Measurements from ENCODE around the gene C20orf173.
"Not testable (repeated sequence)": the region's sequence is repeated elsewhere in the genome, so short reads cannot be mapped to it uniquely, and the experiment has no call there.

The C20orf173 gene

GRCh38 chr20:35529552-35529951 lies at the start of gene C20orf173:
Gene C20orf173 (minus strand): TSS chr20:35529652. CDS start chr20:35529373, 279 bp downstream.
- no peak for DNase-seq (ENCODE audit: low spot score)

GRCh38 chr20:35579196-35579595 lies 49.7 kb upstream of the C20orf173 start:
- DNase-seq (ENCODE audit: low spot score) = no peak

DNA sequence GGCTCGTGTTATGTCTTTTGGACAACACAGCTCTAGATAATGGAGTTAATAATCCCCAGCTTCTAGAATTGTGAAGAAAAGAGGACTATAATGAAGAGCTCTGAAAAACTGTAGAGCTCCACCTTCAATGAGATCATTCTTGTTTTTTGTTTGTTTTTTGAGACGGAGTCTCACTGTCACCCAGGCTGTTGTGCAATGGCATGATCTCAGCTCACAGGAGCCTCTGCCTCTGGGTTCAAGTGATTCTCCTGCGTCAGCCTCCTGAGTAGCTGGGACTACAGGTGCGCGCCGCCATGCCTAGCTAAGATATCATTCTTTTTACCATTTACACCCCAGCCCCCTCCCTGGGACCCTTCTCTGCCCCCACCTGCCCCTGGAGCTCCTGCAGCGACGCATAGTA lies 49.0 kb upstream of the C20orf173 start:
- no peak for DNase-seq (ENCODE audit: low spot score)

DNA sequence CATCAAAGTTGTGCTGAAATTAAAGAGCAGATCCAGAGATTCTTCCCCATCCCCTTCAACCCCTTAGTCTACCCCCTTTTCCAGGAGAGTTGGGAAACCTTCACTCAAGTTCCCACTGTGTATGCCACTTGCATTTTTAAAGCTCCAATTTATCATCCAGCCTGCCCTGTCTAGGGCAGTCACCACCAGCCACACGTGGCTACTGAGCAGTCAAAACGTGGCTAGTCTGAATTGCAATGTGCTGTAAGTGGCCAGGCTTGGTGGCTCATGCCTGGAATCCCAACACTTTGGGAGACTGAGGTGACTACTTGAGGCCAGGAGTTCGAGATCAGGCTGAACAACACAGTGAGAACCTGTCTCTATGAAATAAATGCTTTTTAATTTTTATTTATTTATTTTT lies 47.4 kb upstream of the C20orf173 start:
- no peak for DNase-seq (ENCODE audit: low spot score)

- no peak for DNase-seq (ENCODE audit: low spot score)
Measured at GRCh38 chr20:35575958-35576357, 46.5 kb upstream of the C20orf173 start.

- DNase-seq (ENCODE audit: low spot score) = no peak
Measured at GRCh38 chr20:35572838-35573237, 43.4 kb upstream of the C20orf173 start.

- no peak for DNase-seq (ENCODE audit: low spot score)
Measured at GRCh38 chr20:35571555-35571954, 42.1 kb upstream of the C20orf173 start.

GRCh38 chr20:35568645-35569044 lies 39.2 kb upstream of the C20orf173 start:
- DNase-seq (ENCODE audit: low spot score) = no peak

GRCh38 chr20:35564905-35565304 lies 35.5 kb upstream of the C20orf173 start:
- DNase-seq (ENCODE audit: low spot score) = no peak

- DNase-seq (ENCODE audit: low spot score) = no peak
Measured at GRCh38 chr20:35563834-35564233, 34.4 kb upstream of the C20orf173 start.

GRCh38 chr20:35562541-35563110 lies 33.2 kb upstream of the C20orf173 start:
- DNase-seq (ENCODE audit: low spot score) = no peak

- DNase-seq (ENCODE audit: low spot score) = no peak
Measured at GRCh38 chr20:35561671-35562070, 32.2 kb upstream of the C20orf173 start.

- no peak for DNase-seq (ENCODE audit: low spot score)
Measured at GRCh38 chr20:35561268-35561667, 31.8 kb upstream of the C20orf173 start.

DNA sequence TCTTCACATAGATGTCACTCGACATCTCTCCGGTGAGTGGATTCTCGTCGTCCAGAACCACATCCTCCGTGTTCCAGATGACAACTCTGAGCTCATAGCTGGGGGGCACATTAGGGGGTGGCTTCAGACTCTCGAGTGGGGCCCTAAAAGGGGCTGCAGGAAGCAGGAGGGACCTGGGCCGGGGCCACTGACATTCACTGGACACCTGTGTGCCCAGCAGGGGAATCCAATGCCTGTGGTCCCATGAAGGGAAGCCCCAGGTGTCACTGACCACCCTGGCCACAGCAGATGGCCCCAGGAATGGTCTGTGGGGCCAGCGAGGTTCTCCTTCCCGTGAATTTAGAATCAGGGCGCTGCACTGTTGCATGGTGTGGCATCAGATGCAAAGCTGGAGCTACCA lies 31.1 kb upstream of the C20orf173 start:
- no peak for DNase-seq (ENCODE audit: low spot score)

DNA sequence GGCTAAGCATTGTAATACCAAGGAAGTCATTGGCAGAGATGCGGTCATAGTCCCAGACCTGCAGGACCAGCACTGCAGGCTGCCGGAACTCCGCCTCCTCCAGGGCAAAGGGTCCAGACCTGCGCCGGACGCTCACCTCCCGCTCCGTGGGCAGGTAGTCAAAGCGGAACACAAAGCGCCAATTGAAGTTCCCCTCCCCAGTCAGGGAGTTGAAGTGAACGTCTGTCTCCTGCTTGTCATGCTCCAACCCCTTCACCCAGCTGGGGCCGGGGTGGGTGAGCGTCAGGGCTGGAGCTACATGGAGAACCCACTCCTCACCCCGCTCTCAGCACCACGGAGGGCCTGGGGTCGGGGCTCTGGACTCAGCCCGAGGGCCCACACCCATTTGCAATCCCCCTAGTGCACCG lies 30.7 kb upstream of the C20orf173 start:
- no peak for DNase-seq (ENCODE audit: low spot score)

DNA sequence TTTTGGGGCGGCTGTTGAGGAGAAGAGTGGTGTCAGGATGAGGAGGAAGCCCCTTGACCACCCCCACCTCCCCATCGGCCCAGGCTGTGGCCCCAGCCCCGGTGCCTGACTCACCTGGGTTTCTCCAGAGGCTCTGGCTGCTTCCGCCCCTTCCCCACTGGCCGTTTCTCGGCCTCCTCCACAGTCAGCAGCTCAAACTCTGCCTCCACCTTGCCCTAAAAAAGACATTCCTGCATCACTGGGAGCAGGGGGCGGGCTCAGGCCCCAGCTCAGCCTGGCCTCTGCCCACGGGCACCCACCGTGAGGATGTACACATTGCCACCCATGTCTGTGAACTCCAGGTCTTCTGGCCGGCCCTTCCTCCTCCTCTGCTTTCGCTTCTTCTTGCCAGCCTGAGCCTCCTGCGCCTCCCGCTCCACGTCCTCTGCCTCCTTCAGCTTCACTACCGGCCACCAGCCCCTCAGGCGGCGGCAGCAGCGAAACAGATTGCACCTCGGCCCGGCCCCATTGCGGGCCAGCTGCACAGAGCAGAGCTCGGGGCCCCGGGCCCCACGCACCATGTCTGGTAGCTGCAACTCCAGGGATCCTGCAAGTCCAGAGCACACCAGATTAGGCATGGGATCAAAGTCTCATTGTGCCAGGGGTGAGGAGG lies 29.7 kb upstream of the C20orf173 start:
- DNase-seq (ENCODE audit: low spot score) = no peak

DNA sequence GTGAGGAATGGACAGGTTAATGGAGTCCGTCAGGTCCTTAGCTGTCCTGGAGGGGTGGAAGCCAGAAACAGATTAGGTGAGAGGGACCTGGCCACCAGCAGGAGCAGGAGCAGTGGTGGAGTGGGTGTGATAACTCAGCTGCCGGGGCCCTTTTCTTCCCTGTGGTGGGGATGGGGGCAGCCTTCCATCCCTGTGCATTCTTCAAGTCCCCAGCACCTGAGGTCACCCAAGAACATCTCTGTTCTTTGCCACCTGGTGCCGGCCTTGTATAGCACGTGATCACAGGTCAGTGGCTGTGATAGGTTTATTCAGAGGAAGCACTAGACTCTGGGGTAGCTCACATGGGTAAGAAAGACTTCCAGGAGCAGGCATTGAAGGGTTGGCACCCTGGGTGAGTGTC lies 29.0 kb upstream of the C20orf173 start:
- DNase-seq (ENCODE audit: low spot score) = no peak

DNA sequence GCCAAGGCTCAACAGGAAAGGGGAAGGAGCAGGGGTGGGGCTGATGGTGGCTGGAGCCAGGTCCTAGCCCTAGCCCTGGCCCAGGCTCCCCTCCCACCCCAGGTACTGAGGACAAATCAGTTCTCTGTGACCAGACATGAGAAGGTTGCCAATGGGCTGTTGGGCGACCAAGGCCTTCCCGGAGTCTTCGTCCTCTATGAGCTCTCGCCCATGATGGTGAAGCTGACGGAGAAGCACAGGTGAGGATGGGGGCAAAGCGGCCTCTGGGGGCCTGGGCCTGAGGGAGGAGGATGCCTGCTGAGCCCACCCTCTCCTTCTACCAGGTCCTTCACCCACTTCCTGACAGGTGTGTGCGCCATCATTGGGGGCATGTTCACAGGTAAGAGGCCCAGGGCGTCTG lies 27.4 kb upstream of the C20orf173 start:
- no peak for DNase-seq (ENCODE audit: low spot score)

GRCh38 chr20:35555951-35556645 lies 26.6 kb upstream of the C20orf173 start:
- no peak for DNase-seq (ENCODE audit: low spot score)

DNA sequence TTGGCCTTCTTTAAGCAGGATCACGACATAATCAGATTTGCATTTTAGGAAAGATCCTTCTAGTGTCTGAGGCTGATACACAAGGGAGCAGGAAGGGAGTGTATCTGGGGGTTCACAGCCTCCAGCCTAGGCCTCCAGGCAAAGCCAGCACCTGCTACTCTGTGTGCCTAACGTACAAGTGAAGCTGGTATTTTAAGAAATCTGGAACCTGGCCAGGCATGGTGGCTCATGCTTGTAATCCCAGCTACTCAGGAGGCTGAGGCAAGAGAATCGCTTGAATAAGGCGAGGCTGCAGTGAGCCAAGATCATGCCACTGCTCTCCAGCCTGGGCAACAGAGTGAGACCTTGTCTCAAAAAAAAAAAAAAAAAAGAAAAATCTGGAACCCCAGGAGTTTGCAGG lies 26.0 kb upstream of the C20orf173 start:
- DNase-seq (ENCODE audit: low spot score) = not testable (repeated sequence)

- no peak for DNase-seq (ENCODE audit: low spot score)
Measured at GRCh38 chr20:35552914-35553313, 23.5 kb upstream of the C20orf173 start.

DNA sequence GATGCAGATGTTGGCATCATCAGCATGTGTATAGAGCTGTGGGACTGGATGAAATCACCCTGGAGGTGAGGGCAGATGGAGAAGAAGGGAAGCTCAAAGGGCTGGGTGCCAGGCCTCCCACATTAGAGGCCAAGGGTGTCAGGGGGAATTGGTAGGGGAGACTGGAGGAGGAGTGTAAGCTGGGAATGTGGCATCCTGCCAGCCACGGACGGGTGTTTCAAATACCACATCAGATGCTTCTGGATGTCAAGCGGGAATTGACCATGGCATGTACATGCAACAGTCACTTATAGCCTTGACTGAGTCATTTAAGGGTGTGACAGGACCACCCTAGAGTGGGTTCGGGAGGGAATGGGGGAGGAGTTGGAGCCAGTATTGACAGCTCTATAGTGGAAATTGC lies 22.1 kb upstream of the C20orf173 start:
- DNase-seq (ENCODE audit: low spot score) = no peak

DNA sequence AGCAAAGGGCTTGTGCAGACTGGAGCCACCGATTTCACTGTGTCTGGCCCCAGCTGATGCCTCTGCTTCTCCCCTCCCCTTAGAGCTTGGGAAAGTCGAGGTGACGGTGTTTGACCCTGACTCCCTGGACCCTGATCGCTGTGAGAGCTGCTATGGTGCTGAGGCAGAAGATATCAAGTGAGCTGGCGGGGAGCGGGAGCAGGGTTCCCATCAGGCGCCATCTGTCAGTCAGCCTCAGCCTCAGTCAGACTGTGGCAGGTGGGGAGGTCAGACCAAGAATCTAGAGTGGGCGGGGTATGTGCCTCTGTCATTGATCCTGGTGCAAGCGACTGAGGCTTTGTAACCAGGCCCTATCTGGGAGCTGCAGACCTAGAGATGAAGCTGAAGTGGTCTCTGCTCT lies 17.9 kb upstream of the C20orf173 start:
- DNase-seq (ENCODE audit: low spot score) = no peak

GRCh38 chr20:35546127-35546526 lies 16.7 kb upstream of the C20orf173 start:
- no peak for DNase-seq (ENCODE audit: low spot score)

Measured in hematopoietic multipotent progenitor cell treated with erythropoietin and hydrocortisone succinate and interleukin-3 and kit ligand, for 17 days (in vitro differentiated cells).